ENCODE data around the gene RNF2. TPM values are rescaled to one million over a fixed set of nuclear protein-coding genes. Genes with fewer than 3 reads are reported as not detected.

Gene RNF2
- total and polyA plus RNA-seq, 10 donors: 5.2 to 29.7 (median 20.1) TPM

DNA sequence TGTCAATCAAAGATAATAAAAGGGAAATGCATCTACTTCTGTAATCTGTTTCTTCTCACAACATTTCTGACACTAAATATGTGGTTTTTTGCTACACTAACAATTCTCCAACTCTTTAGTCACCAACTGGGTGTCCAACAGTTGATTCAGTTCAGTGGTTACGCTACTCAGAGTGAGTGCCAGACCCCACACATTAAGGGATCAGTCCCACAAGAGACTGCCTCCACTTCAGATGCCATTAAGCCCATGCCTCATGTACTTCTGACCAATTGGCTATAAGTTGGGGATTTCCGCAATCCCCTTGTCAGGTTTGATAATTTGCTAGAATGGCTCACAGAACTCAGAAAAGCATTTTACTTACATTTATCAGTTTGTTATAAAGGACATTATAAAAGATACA lies 28.4 kb downstream of the RNF2 start:
- Histone ChIP-seq H3K4me3 (no peak overlapping the region), H3K9me3 (no peaks in the 10 kb centered on the region), H3K27me3 (replicated peaks in 1 of 7) (no peaks in the 10 kb centered on the region), H3K27ac (no peak overlapping the region), H3K4me1 (peaks cover 0 to 15% (median 2%) of the 10 kb centered on the region in 6 donors), H3K36me3 (no peaks in the 10 kb centered on the region)
- WGBS, 5 donors: 94 to 100% (median 97%) methylated on average over 2 of the region's 2 CpGs
- TF ChIP-seq, protein P1, sequence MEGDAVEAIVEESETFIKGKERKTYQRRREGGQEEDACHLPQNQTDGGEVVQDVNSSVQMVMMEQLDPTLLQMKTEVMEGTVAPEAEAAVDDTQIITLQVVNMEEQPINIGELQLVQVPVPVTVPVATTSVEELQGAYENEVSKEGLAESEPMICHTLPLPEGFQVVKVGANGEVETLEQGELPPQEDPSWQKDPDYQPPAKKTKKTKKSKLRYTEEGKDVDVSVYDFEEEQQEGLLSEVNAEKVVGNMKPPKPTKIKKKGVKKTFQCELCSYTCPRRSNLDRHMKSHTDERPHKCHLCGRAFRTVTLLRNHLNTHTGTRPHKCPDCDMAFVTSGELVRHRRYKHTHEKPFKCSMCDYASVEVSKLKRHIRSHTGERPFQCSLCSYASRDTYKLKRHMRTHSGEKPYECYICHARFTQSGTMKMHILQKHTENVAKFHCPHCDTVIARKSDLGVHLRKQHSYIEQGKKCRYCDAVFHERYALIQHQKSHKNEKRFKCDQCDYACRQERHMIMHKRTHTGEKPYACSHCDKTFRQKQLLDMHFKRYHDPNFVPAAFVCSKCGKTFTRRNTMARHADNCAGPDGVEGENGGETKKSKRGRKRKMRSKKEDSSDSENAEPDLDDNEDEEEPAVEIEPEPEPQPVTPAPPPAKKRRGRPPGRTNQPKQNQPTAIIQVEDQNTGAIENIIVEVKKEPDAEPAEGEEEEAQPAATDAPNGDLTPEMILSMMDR (IDR thresholded peaks at IDR 0.05 in 8 of 11, conservative IDR thresholded peaks at IDR 0.05 in 3 of 11): no peak
- TF ChIP-seq POLR2AphosphoS5 (IDR thresholded peaks at IDR 0.05): no peak
- TF ChIP-seq POLR2A (IDR thresholded peaks at IDR 0.05): no peak
- intact Hi-C loops (cut with DNase I; ENCODE audit: low total_unique reads): no loop called here
- no peak for DNase-seq

DNA sequence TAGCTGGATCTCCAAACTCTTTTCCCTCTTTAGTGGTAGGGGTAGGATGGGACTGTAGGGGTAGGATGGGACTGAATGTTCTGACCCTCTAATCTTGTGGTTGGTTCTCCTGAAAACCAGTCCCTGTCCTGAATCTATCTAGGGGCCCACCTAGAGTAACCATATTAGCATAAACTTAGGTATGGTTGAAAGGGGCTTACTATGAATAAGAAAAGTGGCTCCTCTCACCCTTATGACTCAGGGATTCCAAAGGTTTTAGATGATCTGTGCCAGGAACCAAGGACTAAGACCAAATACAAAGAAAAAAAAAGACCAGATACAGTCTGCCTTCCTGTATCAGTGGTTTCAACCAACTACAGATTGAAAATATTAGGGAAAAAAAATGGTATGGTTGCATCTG lies 28.9 kb downstream of the RNF2 start:
- H3K4me3 ChIP-seq: no peak overlapping the region
- peaks cover 0 to 11% (median 0%) of the 10 kb centered on the region in 6 donors for H3K4me1 ChIP-seq
- H3K27me3 ChIP-seq (replicated peaks in 1 of 7): no peaks in the 10 kb centered on the region
- no peaks in the 10 kb centered on the region for H3K9me3 ChIP-seq
- TF ChIP-seq POLR2A (IDR thresholded peaks at IDR 0.05): no peak
- TF ChIP-seq, protein P1 (IDR thresholded peaks at IDR 0.05 in 8 of 11, conservative IDR thresholded peaks at IDR 0.05 in 3 of 11): no peak
- no peak for TF ChIP-seq POLR2AphosphoS5 (IDR thresholded peaks at IDR 0.05)
- no peak for DNase-seq
- no peak overlapping the region for H3K27ac ChIP-seq
- intact Hi-C loops (cut with DNase I; ENCODE audit: low total_unique reads): no loop called here
- H3K36me3 ChIP-seq: no peaks in the 10 kb centered on the region

DNA sequence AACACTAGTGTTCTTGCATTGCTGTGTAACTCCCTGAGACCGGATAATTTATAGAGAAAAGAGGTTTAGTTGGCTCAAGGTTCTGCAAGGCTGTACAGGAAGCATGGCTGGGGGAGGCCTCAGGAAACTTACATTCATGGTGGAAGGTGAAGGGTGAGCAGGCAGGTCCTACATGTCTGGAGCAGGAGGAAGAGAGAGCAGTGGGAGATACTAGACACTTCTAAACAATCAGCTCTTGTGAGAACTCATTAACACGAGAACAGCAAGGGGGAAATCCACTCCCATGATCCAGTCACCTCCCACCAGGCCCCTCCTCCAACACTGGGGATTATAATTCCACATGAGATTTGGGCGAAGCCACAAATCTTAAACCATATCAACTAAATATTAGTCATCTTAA lies 30.1 kb downstream of the RNF2 start:
- H3K27ac ChIP-seq: no peak overlapping the region
- 84 to 93% (median 90%) methylated on average over 3 of the region's 3 CpGs for WGBS, 5 donors

DNA sequence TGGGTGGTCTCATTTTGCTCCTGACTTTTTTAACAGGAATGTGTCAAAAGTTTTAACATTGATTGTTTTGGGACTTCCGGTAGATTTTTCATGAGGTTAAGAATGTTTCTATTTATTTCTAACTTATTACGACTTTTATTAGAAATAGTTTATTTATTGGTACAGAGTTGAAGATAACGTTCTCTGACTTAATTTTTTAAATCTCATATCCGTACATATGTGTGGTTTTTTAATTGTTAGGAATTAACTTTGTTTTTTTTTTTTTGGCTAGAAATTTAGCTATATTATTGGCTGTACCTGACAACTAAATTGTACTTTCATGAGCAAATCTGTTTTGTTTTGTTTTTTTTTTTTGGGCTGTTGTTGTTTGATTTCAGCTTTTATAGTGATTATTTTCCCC lies 32.0 kb downstream of the RNF2 start:
- intact Hi-C loops (cut with DNase I; ENCODE audit: low total_unique reads): no loop called here
- TF ChIP-seq POLR2A (IDR thresholded peaks at IDR 0.05) (no peak), POLR2AphosphoS5 (IDR thresholded peaks at IDR 0.05) (no peak)
- TF ChIP-seq, protein P1 (IDR thresholded peaks at IDR 0.05 in 8 of 11, conservative IDR thresholded peaks at IDR 0.05 in 3 of 11): no peak
- H3K9me3 ChIP-seq: no peaks in the 10 kb centered on the region

More for the DNA sequence above, 30.1 kb downstream of the RNF2 start:
- Histone ChIP-seq H3K9me3 (no peaks in the 10 kb centered on the region), H3K4me3 (no peak overlapping the region), H3K4me1 (peaks cover 0 to 11% (median 0%) of the 10 kb centered on the region in 6 donors), H3K36me3 (no peaks in the 10 kb centered on the region), H3K27me3 (replicated peaks in 1 of 7) (no peaks in the 10 kb centered on the region)
- intact Hi-C loops (cut with DNase I; ENCODE audit: low total_unique reads): no loop called here
- TF ChIP-seq, protein P1 (IDR thresholded peaks at IDR 0.05 in 8 of 11, conservative IDR thresholded peaks at IDR 0.05 in 3 of 11): no peak
- TF ChIP-seq POLR2AphosphoS5 (IDR thresholded peaks at IDR 0.05): no peak
- TF ChIP-seq POLR2A (IDR thresholded peaks at IDR 0.05): no peak
- DNase-seq: no peak

More for the DNA sequence above, 32.0 kb downstream of the RNF2 start:
- Histone ChIP-seq H3K36me3 (no peaks in the 10 kb centered on the region), H3K4me1 (peaks cover 0 to 7% (median 0%) of the 10 kb centered on the region in 6 donors), H3K4me3 (no peak overlapping the region), H3K27me3 (replicated peaks in 1 of 7) (no peaks in the 10 kb centered on the region), H3K27ac (no peak overlapping the region)
- WGBS, 5 donors: 80 to 90% (median 84%) methylated on average over 4 of the region's 4 CpGs
- no peak for DNase-seq
